Heart left ventricle (tissue), 16 donors: Measurements from ENCODE around the gene SH2D1B. TPM values are rescaled to one million over a fixed set of nuclear protein-coding genes. Genes with fewer than 3 reads are reported as not detected.

ENCODE experiments used
- ATAC-seq, 4 donors: fragments of 200-7000 bp; cut with Tn5 transposase; one replicate each; pipeline ENCODE4 v1.9.1; 2020 to 2022; ENCODE audit warnings: moderate library complexity in 4 of 4, mild to moderate bottlenecking in 3 of 4, moderate number of reproducible peaks in 1 of 4
- DNase-seq, 5 donors: peaks; one replicate each; pipeline ENCODE4 v3.0.0-alpha.2; 2020
- H3K27ac ChIP-seq, 12 donors: fragments of 200-600 bp; sonication (generic) in 4 of 12; one replicate each; pipeline versions ENCODE4 v1.5.0 to v1.8.0; 2016 to 2022; ENCODE audit warnings: mild to moderate bottlenecking in 2 of 12
- H3K27me3 ChIP-seq, 9 donors: fragments of 200-600 bp; sonication (generic) in 2 of 9; one replicate each; pipeline versions ENCODE4 v1.5.1 to v1.8.0; 2016 to 2022; ENCODE audit warnings: mild to moderate bottlenecking in 3 of 9
- H3K36me3 ChIP-seq, 9 donors: fragments of 200-600 bp; sonication (generic) in 2 of 9; one replicate each; pipeline versions ENCODE4 v1.5.0 to v1.8.0; 2018 to 2022; ENCODE audit warnings: mild to moderate bottlenecking in 2 of 9
- H3K4me1 ChIP-seq, 12 donors: fragments of 200-600 bp; sonication (generic) in 4 of 12; one replicate each; pipeline versions ENCODE4 v1.5.0 to v1.8.0; 2016 to 2022; ENCODE audit warnings: mild to moderate bottlenecking in 3 of 12
- H3K4me3 ChIP-seq, 12 donors: fragments of 200-600 bp; sonication (generic) in 4 of 12; one replicate each; pipeline versions ENCODE4 v1.5.0 to v1.8.0; 2017 to 2022; ENCODE audit warnings: mild to moderate bottlenecking in 9 of 12, moderate library complexity in 4 of 12
- H3K9me3 ChIP-seq, 12 donors: fragments of 200-600 bp; sonication (generic) in 4 of 12; one replicate each; pipeline versions ENCODE4 v1.5.0 to v1.8.0; 2016 to 2022; ENCODE audit warnings: mild to moderate bottlenecking in 1 of 12
- POLR2A ChIP-seq, 2 donors: fragments of 450-650 bp; IDR thresholded peaks; one replicate each; pipeline ENCODE4 v1.6.1; 2017; ENCODE audit warnings: antibody characterized with exemption in 2 of 2, mild to moderate bottlenecking in 2 of 2, moderate library complexity in 2 of 2
- WGBS, 4 donors: extraction: QIAGEN DNeasy Blood & Tissue Kit in 2 of 4; methylation state at CpG; one replicate each; pipeline versions ENCODE4 v1.1.5 to v1.1.7; 2013 to 2018; 5-methylcytosine and 5-hydroxymethylcytosine counted together
- intact Hi-C, 10 donors: fragments of 100-400 bp; cut with DNase I; formaldehyde crosslinking; loops; one replicate each; pipeline versions ENCODE4 v1.11.1 to v1.14.2; 2022
- polyA plus RNA-seq, 2 donors: library from polyadenylated mRNA; stranded (reverse); fragments of 200-250 nt; gene quantifications; one replicate each; pipeline ENCODE4 v1.2.3, GENCODE V29; 2013
- total RNA-seq, 9 donors: library from RNA; depleted of rRNA in 2 of 9; stranded (reverse); fragments of >200 nt in 2 of 9; fragmentation: NEBNext Ultra II Directional in 3 of 9; extraction: Animal tissue kit (Norgen Biotek cat#: 25700) in 3 of 9; gene quantifications; one replicate each; pipeline versions ENCODE4 v1.1.0 to v1.2.4, GENCODE V29; 2016 to 2023
- TF ChIP-seq, protein P1 (sequence below), 12 donors: fragments of 200-600 bp; sonication (generic) in 4 of 12; IDR thresholded peaks; one replicate each; pipeline versions ENCODE4 v1.5.0 to v1.8.0; 2018 to 2022; ENCODE audit warnings: antibody characterized with exemption in 12 of 12, mild to moderate bottlenecking in 5 of 12
- donor health status: ischemic (EF 13 %, LVEDD 7.1; RV severe dilation, severe dysfunction).
- donor health status: healthy with polysubstance abuse.
- donor health status: DM: no; HTN: yes; CAD: no.
- donor health status: DM: no; HTN: no; CAD: no.
- donor health status: ischemic (EF 25% LVEDD 6.9; RV normal size, moderate dysfunction).
- donor health status: ischemic (EF 25% LVEDD 5.7; RV mildly dilated, moderate dysfunction).
- donor health status: healthy.
- donor health status: DM: yes; HTN: yes; CAD: no.
- donor health status: ischemic (EF 35%, LVEDD 5.7; RV mildly dilated, moderate dysfunction).
- donor health status: nonischemic (EF 11% LVEDD 7.7; RV severe dilation, severe dysfunction).
- donor health status: DM: yes; HTN: yes; CAD: no.
- donor health status: PGD.
- donor health status: ischemic (EF 29% LVEDD 5.4; RV normal size, mild dysfunction).
- donor health status: nonischemic (EF 23%, LVEDD 6.1; RV moderate dilation, normal function).

Gene SH2D1B
- total and polyA plus RNA-seq, 11 donors: 0.11 to 1.1 (median 0.35) TPM; not detected in 7

DNA sequence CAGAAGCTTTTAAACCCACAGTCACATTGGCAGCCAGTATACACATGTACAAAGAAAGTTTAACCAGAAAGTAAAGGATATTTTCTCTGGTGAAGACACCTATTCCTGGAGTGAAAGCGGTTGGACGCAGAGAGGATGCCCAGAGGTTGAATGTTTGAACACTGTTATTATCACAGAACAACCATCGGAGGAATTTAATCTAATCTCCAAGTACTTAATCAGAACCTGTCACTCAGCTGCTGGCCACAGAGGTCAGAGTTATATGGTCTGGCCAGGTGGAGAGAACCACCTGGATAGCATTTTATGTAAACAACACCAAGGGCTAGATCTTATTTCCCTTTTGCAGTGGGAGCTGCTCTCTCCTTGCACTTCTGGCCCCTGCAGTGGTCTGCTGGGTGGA lies 64.7 kb downstream of the SH2D1B start:
- no peak overlapping the region for H3K4me3 ChIP-seq
- 62 to 67% (median 63%) methylated on average over 3 of the region's 3 CpGs for WGBS, 4 donors
- intact Hi-C loops: no loop called here
- ATAC-seq: no peak
- H3K9me3 ChIP-seq: no peaks in the 10 kb centered on the region
- H3K4me1 ChIP-seq: peaks cover 0 to 12% (median 0%) of the 10 kb centered on the region in 12 donors
- H3K27me3 ChIP-seq: no peaks in the 10 kb centered on the region
- DNase-seq: no peak
- no peak overlapping the region for H3K27ac ChIP-seq
- no peaks in the 10 kb centered on the region for H3K36me3 ChIP-seq
- TF ChIP-seq, protein P1, sequence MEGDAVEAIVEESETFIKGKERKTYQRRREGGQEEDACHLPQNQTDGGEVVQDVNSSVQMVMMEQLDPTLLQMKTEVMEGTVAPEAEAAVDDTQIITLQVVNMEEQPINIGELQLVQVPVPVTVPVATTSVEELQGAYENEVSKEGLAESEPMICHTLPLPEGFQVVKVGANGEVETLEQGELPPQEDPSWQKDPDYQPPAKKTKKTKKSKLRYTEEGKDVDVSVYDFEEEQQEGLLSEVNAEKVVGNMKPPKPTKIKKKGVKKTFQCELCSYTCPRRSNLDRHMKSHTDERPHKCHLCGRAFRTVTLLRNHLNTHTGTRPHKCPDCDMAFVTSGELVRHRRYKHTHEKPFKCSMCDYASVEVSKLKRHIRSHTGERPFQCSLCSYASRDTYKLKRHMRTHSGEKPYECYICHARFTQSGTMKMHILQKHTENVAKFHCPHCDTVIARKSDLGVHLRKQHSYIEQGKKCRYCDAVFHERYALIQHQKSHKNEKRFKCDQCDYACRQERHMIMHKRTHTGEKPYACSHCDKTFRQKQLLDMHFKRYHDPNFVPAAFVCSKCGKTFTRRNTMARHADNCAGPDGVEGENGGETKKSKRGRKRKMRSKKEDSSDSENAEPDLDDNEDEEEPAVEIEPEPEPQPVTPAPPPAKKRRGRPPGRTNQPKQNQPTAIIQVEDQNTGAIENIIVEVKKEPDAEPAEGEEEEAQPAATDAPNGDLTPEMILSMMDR (IDR thresholded peaks at IDR 0.05): no peak
- no peak for TF ChIP-seq POLR2A (IDR thresholded peaks at IDR 0.05)

Other genes with a start within 250 kb of the SH2D1B start
- not detected for gene SPATA46, start 35.3 kb downstream of the SH2D1B start, total RNA-seq
- gene SPATA46, start 35.3 kb downstream of the SH2D1B start, polyA plus RNA-seq: not detected
- gene C1orf226, start 30.4 kb downstream of the SH2D1B start, total RNA-seq: 10 to 100 TPM in 1 of 9 donors, 1 to 10 TPM in 8; 3.5 to 10.8 (median 6.4) TPM
- 1 to 10 TPM; 1.6 to 3.1 TPM for gene C1orf226, start 30.4 kb downstream of the SH2D1B start, polyA plus RNA-seq
- 10 to 100 TPM; 17.2 to 34.5 (median 22.8) TPM for gene UHMK1, start 85.7 kb upstream of the SH2D1B start, total RNA-seq
- 10 to 100 TPM in 1 of 2 donors, 1 to 10 TPM in 1; 5.6 to 21.8 TPM for gene UHMK1, start 85.7 kb upstream of the SH2D1B start, polyA plus RNA-seq
- 10 to 100 TPM; 18.1 to 34.0 (median 21.1) TPM for gene UAP1, start 149.6 kb upstream of the SH2D1B start, total RNA-seq
- 10 to 100 TPM; 18.2 to 34.3 TPM for gene UAP1, start 149.6 kb upstream of the SH2D1B start, polyA plus RNA-seq
- gene DDR2, start 220.3 kb upstream of the SH2D1B start, total RNA-seq: 10 to 100 TPM; 16.4 to 55.3 (median 25.9) TPM
- 1 to 10 TPM; 5.0 to 7.4 TPM for gene DDR2, start 220.3 kb upstream of the SH2D1B start, polyA plus RNA-seq